Measurements from ENCODE around the gene ITGA2B.

Gene ITGA2B

GRCh38 chr17:44363613-44364159 lies 25.8 kb downstream of the ITGA2B start, which contains the start of gene FAM171A2:
Gene FAM171A2 (minus strand): TSS chr17:44363853. CDS start chr17:44363714, 139 bp downstream.
- Histone ChIP-seq H3K4me3 (ENCODE audit: low read depth, low read length) (peak within 1 kb of the TSS; percentile 79), H3K27me3 (no peaks in the 10 kb centered on the region), H3K4me1 (peaks cover 8% of the 10 kb centered on the region; the same call in 1 of the 2 replicates), H3K36me3 (no peaks in the 10 kb centered on the region), H3K9me3 (no peaks in the 10 kb centered on the region)
- DNase-seq = peak; percentile 85
- peak; percentile 39; the same call in 1 of the 2 replicates for TF ChIP-seq CTCF (IDR thresholded peaks at IDR 0.05; ENCODE audit: low read depth, low read length)

- TF ChIP-seq CTCF (IDR thresholded peaks at IDR 0.05; ENCODE audit: low read depth, low read length) = no peak
- Histone ChIP-seq H3K27me3 (no peaks in the 10 kb centered on the region), H3K9me3 (no peaks in the 10 kb centered on the region), H3K4me3 (ENCODE audit: low read depth, low read length) (peak overlapping the region; percentile 79), H3K36me3 (no peaks in the 10 kb centered on the region), H3K4me1 (peaks cover 8% of the 10 kb centered on the region; the same call in 1 of the 2 replicates)
- DNase-seq = peak; percentile 49
Measured at GRCh38 chr17:44362949-44363612, 26.4 kb downstream of the ITGA2B start.

DNA sequence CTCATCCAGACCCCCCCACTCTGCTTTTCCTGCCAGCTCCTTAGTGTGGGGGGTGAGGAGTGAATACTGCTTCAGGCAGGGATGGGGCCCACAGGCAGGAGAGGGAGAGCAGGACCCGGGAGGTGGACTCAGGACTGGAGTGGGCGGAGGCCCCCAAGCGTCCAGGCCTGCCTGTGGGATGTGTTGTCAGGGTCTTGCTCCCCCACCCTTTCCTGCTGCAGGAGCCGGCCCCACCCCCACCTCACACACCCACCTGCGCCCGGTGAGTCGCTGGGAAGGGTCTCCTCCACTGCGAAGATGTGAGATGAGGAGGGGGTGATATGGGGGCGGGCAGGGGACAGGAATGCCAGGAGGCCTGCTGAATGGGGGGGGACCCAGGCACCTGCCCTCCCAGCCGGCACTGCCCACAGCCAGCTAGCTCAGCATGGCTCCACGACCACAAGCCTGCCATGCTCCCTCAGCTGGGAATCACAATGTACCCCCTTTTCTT lies 26.9 kb downstream of the ITGA2B start:
- Histone ChIP-seq H3K4me3 (ENCODE audit: low read depth, low read length) (peak overlapping the region; percentile 79), H3K4me1 (peaks cover 8% of the 10 kb centered on the region; the same call in 1 of the 2 replicates), H3K9me3 (no peaks in the 10 kb centered on the region), H3K36me3 (no peaks in the 10 kb centered on the region), H3K27me3 (no peaks in the 10 kb centered on the region)
- DNase-seq = no peak
- no peak for TF ChIP-seq CTCF (IDR thresholded peaks at IDR 0.05; ENCODE audit: low read depth, low read length)

GRCh38 chr17:44361292-44362260 lies 27.9 kb downstream of the ITGA2B start:
- DNase-seq = no peak
- Histone ChIP-seq H3K9me3 (no peaks in the 10 kb centered on the region), H3K4me1 (peaks cover 8% of the 10 kb centered on the region; the same call in 1 of the 2 replicates), H3K4me3 (ENCODE audit: low read depth, low read length) (no peak overlapping the region), H3K36me3 (no peaks in the 10 kb centered on the region), H3K27me3 (no peaks in the 10 kb centered on the region)
- TF ChIP-seq CTCF (IDR thresholded peaks at IDR 0.05; ENCODE audit: low read depth, low read length) = no peak

DNA sequence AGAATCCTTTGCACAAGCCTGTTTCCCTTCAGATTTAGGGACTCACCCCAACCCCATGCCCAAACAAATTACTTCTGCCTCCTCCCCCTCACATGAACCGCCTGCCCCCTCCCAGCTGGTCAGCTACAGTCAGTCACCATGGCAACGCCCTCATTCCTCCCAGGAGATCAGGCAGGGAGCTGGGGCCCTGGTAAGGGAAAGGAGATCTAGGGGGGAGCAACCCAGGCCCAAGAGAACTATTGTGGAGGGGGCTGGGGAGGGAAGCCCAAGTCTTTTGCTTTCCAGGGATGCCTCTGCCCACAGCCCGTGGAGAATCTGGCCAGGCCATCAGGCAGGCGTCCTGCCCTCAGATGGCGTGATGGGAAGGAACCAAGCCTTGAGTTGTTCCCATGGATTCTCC lies 28.6 kb downstream of the ITGA2B start:
- H3K4me3 ChIP-seq (ENCODE audit: low read depth, low read length) = no peak overlapping the region
- H3K36me3 ChIP-seq = no peaks in the 10 kb centered on the region
- H3K9me3 ChIP-seq = no peaks in the 10 kb centered on the region
- no peaks in the 10 kb centered on the region for H3K27me3 ChIP-seq
- DNase-seq = no peak
- H3K4me1 ChIP-seq = peaks cover 8% of the 10 kb centered on the region; the same call in 1 of the 2 replicates
- TF ChIP-seq CTCF (IDR thresholded peaks at IDR 0.05; ENCODE audit: low read depth, low read length) = no peak

All from BE2C (cell line).